IMR-90 (cell line): ENCODE data around the gene TMEM240. TPM values are rescaled to one million over a fixed set of nuclear protein-coding genes. Genes with fewer than 3 reads are reported as not detected.

ENCODE experiments used
- ATAC-seq: fragments of 200-7000 bp; cut with Tn5 transposase; 2 replicates; pipeline ENCODE4 v1.9.1; 2020; ENCODE audit warnings: low read depth, mild to moderate bottlenecking, moderate library complexity
- BruUV-seq: library from RNA; stranded (reverse); fragments of 400-500 nt; replicated peaks from 2 replicates; lab custom pipeline; 2021; lab: Mats Ljungman, UMichigan
- CTCF ChIA-PET: fragments of 300-600 bp; formaldehyde crosslinking; extraction: SDS; loops from one replicate; lab custom pipeline; 2021; ENCODE audit warnings: antibody characterized with exemption; lab: Yijun Ruan, JAX
- POLR2A ChIA-PET: fragments of 300-600 bp; sonication (Branson Sonifier 250); formaldehyde crosslinking; loops from one replicate; lab custom pipeline; 2022; ENCODE audit warnings: antibody characterized with exemption; ENCODE audit not compliant: unreplicated experiment; lab: Charles Lee
- DNase-seq: peaks from one replicate; pipeline ENCODE4 v3.0.0; 2013
- H2AFZ ChIP-seq: replicated peaks from 2 replicates; pipeline ENCODE3; 2013; ENCODE audit warnings: low read length, mild to moderate bottlenecking; ENCODE audit not compliant: poor library complexity
- H2AK5ac ChIP-seq: 2 replicates; pipeline ENCODE4 v1.6.1; 2013; ENCODE audit warnings: low read depth, low read length, inconsistent platforms
- H2AK9ac ChIP-seq: replicated peaks from 2 replicates; pipeline ENCODE3; 2013; ENCODE audit warnings: mild to moderate bottlenecking, low read depth, low read length, moderate library complexity; ENCODE audit not compliant: poor library complexity
- H2BK120ac ChIP-seq: 2 replicates; pipeline ENCODE4 v1.6.1; 2013; ENCODE audit warnings: low read depth, low read length, inconsistent platforms
- H2BK15ac ChIP-seq: 3 replicates; pipeline ENCODE4 v1.6.1; 2013; ENCODE audit warnings: low read depth, low read length, inconsistent platforms
- H2BK20ac ChIP-seq: 2 replicates; pipeline ENCODE4 v1.6.1; 2013; ENCODE audit warnings: low read depth, mild to moderate bottlenecking, inconsistent platforms, low read length, moderate library complexity
- H2BK5ac ChIP-seq: 2 replicates; pipeline ENCODE4 v1.6.1; 2013; ENCODE audit warnings: mild to moderate bottlenecking, low read depth, low read length, inconsistent platforms; ENCODE audit not compliant: poor library complexity, severe bottlenecking
- H3K14ac ChIP-seq: replicated peaks from 2 replicates; pipeline ENCODE4 v1.6.1; 2013; ENCODE audit warnings: low read depth, low read length, inconsistent platforms
- H3K18ac ChIP-seq: 2 replicates; pipeline ENCODE4 v1.6.1; 2013; ENCODE audit warnings: low read depth, low read length, control low read depth
- H3K23ac ChIP-seq: 2 replicates; pipeline ENCODE4 v1.6.1; 2013; ENCODE audit warnings: low read depth, low read length, inconsistent platforms
- H3K27ac ChIP-seq: 2 replicates; pipeline ENCODE4 v1.5.1; 2013; ENCODE audit warnings: mild to moderate bottlenecking, control low read depth, low read length; ENCODE audit not compliant: insufficient read depth
- H3K27me3 ChIP-seq: 2 replicates; pipeline ENCODE4 v1.6.1; 2013; ENCODE audit warnings: low read length; ENCODE audit not compliant: control insufficient read depth, insufficient read depth
- H3K36me3 ChIP-seq: 2 replicates; pipeline ENCODE4 v1.6.1; 2013; ENCODE audit warnings: low read length, mixed read lengths; ENCODE audit not compliant: control insufficient read depth, insufficient read depth
- H3K4ac ChIP-seq: 2 replicates; pipeline ENCODE4 v1.6.1; 2013; ENCODE audit warnings: low read depth, low read length, inconsistent platforms
- H3K4me1 ChIP-seq: 2 replicates; pipeline ENCODE4 v1.6.1; 2013; ENCODE audit warnings: low read length, mixed read lengths; ENCODE audit not compliant: control insufficient read depth, insufficient read depth
- H3K4me2 ChIP-seq: 2 replicates; pipeline ENCODE4 v1.6.1; 2013; ENCODE audit warnings: low read depth, mild to moderate bottlenecking, control low read depth, low read length, moderate library complexity
- H3K4me3 ChIP-seq: 2 replicates; pipeline ENCODE4 v1.5.1; 2013; ENCODE audit warnings: low read depth, mild to moderate bottlenecking, control low read depth, low read length, moderate library complexity; ENCODE audit not compliant: insufficient read depth
- H3K56ac ChIP-seq: 2 replicates; pipeline ENCODE4 v1.6.1; 2013; ENCODE audit warnings: low read length, inconsistent platforms; ENCODE audit not compliant: insufficient read depth; ENCODE audit errors: extremely low read depth
- H3K79me1 ChIP-seq, 2 experiments: 2 replicates each; pipeline ENCODE4 v1.6.1; 2013; ENCODE audit warnings: low read length in 2 of 2, inconsistent platforms in 1 of 2, low read depth in 1 of 2
- H3K9ac ChIP-seq: 2 replicates; pipeline ENCODE4 v1.6.1; 2013; ENCODE audit warnings: low read depth, low read length, control low read depth
- H3K9me1 ChIP-seq: 2 replicates; pipeline ENCODE4 v1.6.1; 2013; ENCODE audit warnings: low read length, inconsistent platforms; ENCODE audit not compliant: insufficient read depth
- H3K9me3 ChIP-seq: 2 replicates; pipeline ENCODE4 v1.6.1; 2013; ENCODE audit warnings: low read length; ENCODE audit not compliant: control insufficient read depth, insufficient read depth
- H4K20me1 ChIP-seq: 2 replicates; pipeline ENCODE4 v1.6.1; 2013; ENCODE audit warnings: low read length, inconsistent platforms; ENCODE audit not compliant: insufficient read depth
- H4K5ac ChIP-seq: 2 replicates; pipeline ENCODE4 v1.6.1; 2013; ENCODE audit warnings: mild to moderate bottlenecking, low read depth, low read length, control low read depth
- H4K8ac ChIP-seq, 2 experiments: 2 replicates each; pipeline ENCODE4 v1.6.1; 2013; ENCODE audit warnings: low read depth in 2 of 2, low read length in 2 of 2, control low read depth in 1 of 2, inconsistent platforms in 1 of 2
- H4K91ac ChIP-seq: 2 replicates; pipeline ENCODE4 v1.6.1; 2013; ENCODE audit warnings: low read depth, low read length, inconsistent platforms; ENCODE audit not compliant: insufficient read depth
- CEBPB ChIP-seq: IDR thresholded peaks from 2 replicates; pipeline ENCODE4 v1.6.1; 2012; ENCODE audit warnings: low read depth, low read length, improper control_type of control experiment
- RFX5 ChIP-seq: IDR thresholded peaks from 2 replicates; pipeline ENCODE4 v1.8.0; 2012; ENCODE audit warnings: low read depth, mild to moderate bottlenecking, low read length, moderate library complexity
- WGBS, 2 experiments: methylation state at CpG; one replicate each; pipeline versions ENCODE4 v1.1.5 to v1.1.7; 2013; ENCODE audit warnings: missing lambda C conversion rate in 2 of 2; ENCODE audit not compliant: insufficient read length in 1 of 2; ENCODE audit errors: extremely low coverage in 2 of 2; 5-methylcytosine and 5-hydroxymethylcytosine counted together
- dilution Hi-C: fragments of 300-500 bp; cut with HindIII; formaldehyde crosslinking; loops from one replicate; pipeline ENCODE4 v1.14.3; 2018; ENCODE audit warnings: low sequenced_read_pairs; ENCODE audit not compliant: unreplicated experiment
- in situ Hi-C: fragments of 300-500 bp; cut with MboI; formaldehyde crosslinking; loops from 3 replicates; pipeline ENCODE4 v1.14.3; 2019; ENCODE audit warnings: low sequenced_read_pairs, inconsistent platforms, mixed read lengths
- intact Hi-C: fragments of 100-400 bp; cut with micrococcal nuclease; formaldehyde crosslinking; loops from 2 replicates; pipeline ENCODE4 v1.10.0; 2022
- polyA plus RNA-seq, 3 experiments: library from polyadenylated mRNA; depleted of rRNA; stranded (reverse); fragments of >200 nt; gene quantifications; 2 replicates each; pipeline ENCODE4 v1.2.3, GENCODE V29; 2012; ENCODE audit warnings: low replicate concordance in 1 of 3
- total RNA-seq: library from RNA; depleted of rRNA; stranded (reverse); fragments of >200 nt; gene quantifications from 2 replicates; pipeline ENCODE4 v1.2.3, GENCODE V29; 2012
- TF ChIP-seq, protein P1 (sequence below): conservative IDR thresholded peaks from 2 replicates; pipeline ENCODE4 v1.5.1; 2012; ENCODE audit warnings: mild to moderate bottlenecking, low read depth, low read length, improper control_type of control experiment

TMEM240 gene
- total and polyA plus RNA-seq, 2 of the 4 experiments (the other 2 are of a cell fraction), result 1.6 to 7.6 TPM

DNA sequence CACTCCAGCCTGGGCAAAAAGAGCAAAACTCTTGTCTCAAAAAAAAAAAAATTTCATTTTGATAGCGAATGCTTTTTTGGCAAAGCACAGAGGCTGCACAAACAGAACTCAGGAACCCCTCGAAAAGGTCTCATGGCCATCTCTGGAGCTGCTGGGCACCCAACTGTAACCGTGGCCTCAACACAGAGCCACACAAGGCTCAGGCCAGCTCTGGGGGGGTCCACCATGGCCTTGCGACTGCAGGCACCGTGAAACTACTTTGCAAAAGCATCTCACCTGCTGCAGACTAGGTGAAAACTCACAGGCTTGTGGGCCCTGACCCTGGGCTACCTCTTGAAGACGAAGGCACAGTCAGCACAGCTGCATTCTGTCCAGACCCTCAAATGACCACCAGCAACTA is 16.1 kb upstream of the TMEM240 start:
- Histone ChIP-seq H2AK9ac (no peak overlapping the region), H2AFZ (no peak overlapping the region), H3K27me3 (no peaks in the 10 kb centered on the region), H3K9ac (no peak overlapping the region), H4K91ac (no peak overlapping the region), H4K8ac (no peak overlapping the region), H3K27ac (no peak overlapping the region), H3K9me3 (no peaks in the 10 kb centered on the region), H4K20me1 (peaks cover 40% of the 10 kb centered on the region), H3K4me1 (peaks cover 5% of the 10 kb centered on the region; the same call in 1 of the 2 replicates), H3K9me1 (peaks cover 13% of the 10 kb centered on the region), H3K23ac (no peak overlapping the region), H3K79me1 (peaks cover 8 to 71% of the 10 kb centered on the region in 2 experiments), H3K18ac (no peak overlapping the region), H3K4me2 (no peak overlapping the region), H2BK120ac (no peak overlapping the region), H2BK20ac (no peak overlapping the region), H4K5ac (no peak overlapping the region), H2BK15ac (no peak overlapping the region), H3K4me3 (no peak overlapping the region), H3K56ac (no peak overlapping the region), H3K4ac (no peak overlapping the region), H2AK5ac (no peak overlapping the region), H3K14ac (no peak overlapping the region), H2BK5ac (no peak overlapping the region), H3K36me3 (peaks cover 22% of the 10 kb centered on the region)
- ChIA-PET POLR2A (interaction anchor here (0.7 kb wide), 1 partner anchor 9 kb away, joined by 3 read pairs; no protein-coding TSS in a partner anchor), CTCF (no interaction called here)
- TF ChIP-seq, protein P1, sequence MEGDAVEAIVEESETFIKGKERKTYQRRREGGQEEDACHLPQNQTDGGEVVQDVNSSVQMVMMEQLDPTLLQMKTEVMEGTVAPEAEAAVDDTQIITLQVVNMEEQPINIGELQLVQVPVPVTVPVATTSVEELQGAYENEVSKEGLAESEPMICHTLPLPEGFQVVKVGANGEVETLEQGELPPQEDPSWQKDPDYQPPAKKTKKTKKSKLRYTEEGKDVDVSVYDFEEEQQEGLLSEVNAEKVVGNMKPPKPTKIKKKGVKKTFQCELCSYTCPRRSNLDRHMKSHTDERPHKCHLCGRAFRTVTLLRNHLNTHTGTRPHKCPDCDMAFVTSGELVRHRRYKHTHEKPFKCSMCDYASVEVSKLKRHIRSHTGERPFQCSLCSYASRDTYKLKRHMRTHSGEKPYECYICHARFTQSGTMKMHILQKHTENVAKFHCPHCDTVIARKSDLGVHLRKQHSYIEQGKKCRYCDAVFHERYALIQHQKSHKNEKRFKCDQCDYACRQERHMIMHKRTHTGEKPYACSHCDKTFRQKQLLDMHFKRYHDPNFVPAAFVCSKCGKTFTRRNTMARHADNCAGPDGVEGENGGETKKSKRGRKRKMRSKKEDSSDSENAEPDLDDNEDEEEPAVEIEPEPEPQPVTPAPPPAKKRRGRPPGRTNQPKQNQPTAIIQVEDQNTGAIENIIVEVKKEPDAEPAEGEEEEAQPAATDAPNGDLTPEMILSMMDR, result no peak
- TF ChIP-seq RFX5, result no peak
- no peak for TF ChIP-seq CEBPB
- intact Hi-C loops, result no loop called here
- ATAC-seq (no peak), DNase-seq (no peak)
- in situ Hi-C loops, result no loop called here
- 96% methylated on average over 5 of the region's 6 CpGs; no CpG with 5 or more reads in 1 of the 2 experiments for WGBS, 2 experiments
- dilution Hi-C loops, result no loop called here
- BruUV-seq, result no TSS peak
